LHCN-M2 (cell line): ENCODE results near the gene SCYGR4. TPM values are rescaled to one million over a fixed set of nuclear protein-coding genes. Genes with fewer than 3 reads are reported as not detected.
A peak's percentile ranks its signal among the peaks of the same experiment; 100 is the strongest.

Experiments
- DNase-seq: peaks from one replicate; pipeline ENCODE4 v3.0.0-alpha.2; 2012; ENCODE audit warnings: low read depth
- total RNA-seq: library from RNA; depleted of rRNA; stranded (reverse); fragments of >200 nt; gene quantifications from 2 replicates; pipeline ENCODE4 v1.2.3, GENCODE V29; 2014

The SCYGR4 gene
- total RNA-seq, 1 experiment from 2014 or later = not detected

DNA sequence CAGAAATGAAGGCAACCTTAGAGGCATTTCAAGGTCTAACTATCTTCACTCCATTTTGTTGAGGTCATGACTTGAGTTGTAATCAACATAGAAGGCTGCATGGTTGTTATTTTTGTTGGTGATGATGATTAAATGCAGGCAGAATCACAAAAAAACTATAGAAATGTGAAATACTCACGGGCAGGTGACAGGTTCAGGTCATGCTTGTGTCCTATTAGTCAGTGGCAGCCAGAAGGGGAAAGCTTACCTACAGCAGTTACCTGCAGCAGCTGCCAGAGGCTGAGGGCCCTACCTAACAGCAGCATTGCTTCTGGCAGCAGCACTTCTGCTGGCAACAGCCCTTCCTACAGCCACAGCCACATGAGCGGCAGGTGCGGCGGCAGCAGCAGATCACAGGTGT lies 3.1 kb upstream of the SCYGR4 start:
- no peak for DNase-seq

- DNase-seq = no peak
Measured at GRCh38 chr2:227614740-227615139, 2.6 kb upstream of the SCYGR4 start, which contains the start of gene SCYGR3. Gene SCYGR3 (minus strand): TSS chr2:227614840. CDS start chr2:227614840, 0 bp downstream.

DNA sequence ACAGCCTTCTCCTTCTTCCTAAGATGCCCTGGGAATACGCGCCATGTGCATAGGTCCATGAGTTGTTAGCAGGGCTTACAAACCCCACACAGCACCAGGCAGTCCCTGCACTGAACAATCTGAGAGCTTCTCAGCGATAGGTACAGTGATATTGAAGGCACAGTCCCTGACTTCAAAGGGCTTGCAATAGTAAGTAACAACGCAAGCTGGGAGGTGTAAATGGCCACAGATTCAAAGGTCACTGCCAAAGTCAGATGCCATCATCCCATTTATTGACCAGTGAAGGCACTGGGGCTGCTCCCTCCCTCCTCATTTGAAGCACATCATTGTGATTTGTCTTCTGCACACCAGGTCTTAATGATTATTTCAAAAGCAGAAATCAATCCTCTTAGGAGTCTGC lies 2.1 kb upstream of the SCYGR4 start:
- DNase-seq = no peak

DNA sequence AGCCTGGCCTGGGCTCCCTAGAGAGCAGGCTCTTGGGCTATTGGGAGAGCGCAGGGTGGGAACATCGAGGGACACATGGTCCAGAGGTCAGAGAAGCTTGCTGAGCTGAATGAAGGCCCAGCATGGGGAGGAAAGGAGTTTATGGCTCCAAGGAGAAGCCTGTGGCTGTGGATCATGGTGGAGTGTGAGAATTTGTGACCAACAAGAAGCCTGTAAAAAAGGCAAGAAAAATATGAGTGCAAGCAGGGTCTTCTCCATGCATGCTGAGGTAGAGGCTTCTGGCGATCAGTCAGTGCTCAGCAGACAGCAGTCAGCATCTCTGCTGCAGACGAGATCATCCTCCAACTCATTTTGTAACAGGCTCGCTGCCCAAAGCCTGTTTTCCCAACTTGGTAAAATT lies 1.4 kb upstream of the SCYGR4 start:
- DNase-seq = no peak

- DNase-seq = no peak
Measured at GRCh38 chr2:227616631-227617030, 667 bp upstream of the SCYGR4 start.

DNA sequence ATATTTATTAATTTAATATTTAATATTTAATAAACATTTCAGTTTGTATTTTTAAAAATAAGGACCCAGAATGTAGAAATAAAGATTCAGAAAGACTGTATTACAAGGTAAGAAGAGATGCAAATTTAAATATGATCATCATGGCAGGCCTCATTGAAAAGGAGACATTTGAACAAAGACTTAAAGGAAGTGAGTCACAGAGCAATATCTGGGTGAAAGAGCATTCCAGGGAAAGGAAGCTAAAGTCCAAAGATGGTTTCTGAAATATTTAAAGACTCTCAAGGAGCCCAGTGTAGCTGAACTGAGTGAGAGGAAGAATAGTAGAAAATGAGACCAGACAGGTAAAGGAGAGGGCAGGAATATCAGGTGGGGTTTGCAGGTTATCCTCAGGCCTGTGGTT lies 5.9 kb downstream of the SCYGR4 start:
- peak; percentile 41 for DNase-seq

- DNase-seq = no peak
Measured at GRCh38 chr2:227625420-227625819, 8.1 kb downstream of the SCYGR4 start.

DNA sequence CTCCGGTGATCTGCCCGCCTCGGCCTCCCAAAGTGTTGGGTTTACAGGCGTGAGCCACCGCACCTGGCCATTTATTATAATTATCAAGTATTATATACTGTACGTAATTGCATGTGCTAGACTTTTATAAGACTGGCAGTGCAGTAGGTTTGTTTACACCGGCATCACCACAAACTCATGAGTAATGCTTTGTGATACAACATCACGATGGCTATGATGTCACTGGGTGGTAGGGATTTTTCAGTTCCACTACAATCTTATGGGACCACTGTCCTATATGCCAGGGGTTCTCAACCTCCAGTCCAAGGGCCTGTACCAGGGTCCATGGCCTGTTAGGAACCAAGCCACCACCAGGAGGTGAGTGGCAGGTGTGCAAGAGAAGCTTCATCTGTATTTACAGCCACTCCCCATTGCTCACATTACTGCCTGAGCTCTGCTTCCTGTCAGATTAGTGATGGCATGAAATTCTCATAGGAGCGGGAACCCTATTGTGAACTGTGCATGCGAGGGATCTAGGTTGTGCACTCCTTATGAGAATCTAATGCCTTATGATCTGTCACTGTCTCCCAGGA lies 9.4 kb downstream of the SCYGR4 start:
- no peak for DNase-seq

GRCh38 chr2:227627769-227628168 lies 10.5 kb downstream of the SCYGR4 start:
- DNase-seq = no peak

GRCh38 chr2:227629435-227629834 lies 12.1 kb downstream of the SCYGR4 start:
- DNase-seq = no peak

- DNase-seq = no peak
Measured at GRCh38 chr2:227630322-227630721, 13.0 kb downstream of the SCYGR4 start.

- no peak for DNase-seq
Measured at GRCh38 chr2:227632827-227633226, 15.5 kb downstream of the SCYGR4 start.

GRCh38 chr2:227634201-227634600 lies 16.9 kb downstream of the SCYGR4 start:
- no peak for DNase-seq

DNA sequence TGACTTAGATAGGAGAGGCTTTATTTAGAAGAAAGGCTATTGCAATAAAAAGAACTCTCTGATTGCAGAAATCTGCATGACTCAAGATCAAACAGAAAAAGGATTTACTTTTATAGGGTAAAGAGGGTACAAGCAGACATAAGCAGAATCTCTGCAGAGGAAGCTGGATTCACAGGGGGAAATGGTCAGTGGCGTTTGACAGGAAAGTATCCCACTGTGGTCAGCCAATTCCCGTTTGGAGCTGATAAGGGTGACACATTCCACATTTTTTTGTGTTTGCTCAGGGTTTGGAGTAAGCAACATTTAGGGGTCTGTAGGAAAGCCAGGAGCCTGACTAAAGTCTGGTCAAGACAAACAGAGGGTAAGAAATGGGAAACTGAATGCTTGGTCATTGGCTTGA lies 25.4 kb downstream of the SCYGR4 start:
- DNase-seq = no peak

- DNase-seq = no peak
Measured at GRCh38 chr2:227643990-227644551, 26.8 kb downstream of the SCYGR4 start.

DNA sequence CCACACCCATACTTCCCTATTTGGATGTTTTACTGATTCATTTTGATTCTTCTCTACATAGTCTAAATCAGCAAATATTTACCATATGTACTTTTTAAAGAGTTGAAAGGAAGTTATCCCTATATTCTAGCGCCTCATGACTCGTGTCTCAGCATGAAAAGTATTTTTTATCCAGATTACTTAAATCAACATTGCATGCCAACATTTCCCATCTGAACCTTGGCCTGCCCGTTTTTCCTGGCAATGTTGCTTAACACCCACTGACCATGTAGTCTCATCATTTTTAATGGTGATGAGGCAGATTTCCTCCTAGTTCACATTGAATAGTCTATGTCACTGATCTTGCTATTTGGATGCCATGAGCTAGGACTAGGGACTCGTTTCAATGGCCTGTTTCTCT lies 36.1 kb downstream of the SCYGR4 start:
- DNase-seq = peak; percentile 46

- DNase-seq = no peak
Measured at GRCh38 chr2:227654426-227654825, 37.1 kb downstream of the SCYGR4 start.

DNA sequence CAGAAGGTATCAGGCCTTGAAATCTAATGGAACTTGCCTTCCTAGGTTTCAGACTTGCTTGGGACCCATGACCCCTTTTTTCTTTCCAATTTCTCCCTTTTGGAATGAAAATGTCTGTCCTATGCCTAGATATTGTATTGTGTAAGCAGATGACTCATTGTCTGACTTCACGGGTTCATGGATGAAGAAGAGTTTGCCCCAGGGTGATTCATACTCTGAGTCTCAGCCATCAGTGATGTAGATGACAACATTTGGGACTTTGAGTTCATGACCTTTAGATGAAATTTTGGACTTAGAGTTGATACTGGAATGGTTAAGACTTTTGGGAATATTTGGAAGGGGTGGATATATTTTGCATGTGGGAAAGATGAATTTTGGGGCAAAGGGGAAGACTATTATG lies 38.2 kb downstream of the SCYGR4 start:
- peak; percentile 88 for DNase-seq

- no peak for DNase-seq
Measured at GRCh38 chr2:227657199-227657845, 40.0 kb downstream of the SCYGR4 start.

DNA sequence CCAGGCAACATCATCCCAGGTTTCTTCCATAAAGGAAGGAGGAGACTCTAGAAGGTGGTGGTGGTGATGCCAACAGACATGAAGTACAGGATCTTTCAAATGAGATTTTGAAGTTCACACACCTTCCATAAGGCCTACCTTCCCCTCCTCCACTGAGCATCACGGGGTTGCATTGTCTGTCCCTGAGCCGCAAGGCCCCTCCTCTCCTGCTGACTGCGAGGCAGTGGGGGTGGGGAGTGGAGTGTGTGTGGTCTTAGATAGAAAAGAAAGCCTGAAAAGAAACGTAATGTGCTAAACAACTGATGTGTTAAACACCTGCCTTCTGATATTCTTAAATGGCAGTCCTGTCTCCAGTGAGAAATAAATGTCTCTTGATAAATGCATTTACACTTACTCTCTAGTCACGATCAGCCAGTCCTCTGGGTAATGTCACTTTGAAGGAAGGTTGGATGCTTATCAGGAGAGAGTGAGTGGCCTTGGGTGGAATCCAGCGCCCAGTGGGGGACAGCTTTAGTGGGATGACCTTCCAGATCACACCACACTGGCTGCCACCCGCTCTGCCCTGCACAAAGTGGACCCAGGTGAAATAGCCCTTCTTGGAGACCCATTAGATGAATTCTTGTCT lies 43.8 kb downstream of the SCYGR4 start:
- DNase-seq = no peak

DNA sequence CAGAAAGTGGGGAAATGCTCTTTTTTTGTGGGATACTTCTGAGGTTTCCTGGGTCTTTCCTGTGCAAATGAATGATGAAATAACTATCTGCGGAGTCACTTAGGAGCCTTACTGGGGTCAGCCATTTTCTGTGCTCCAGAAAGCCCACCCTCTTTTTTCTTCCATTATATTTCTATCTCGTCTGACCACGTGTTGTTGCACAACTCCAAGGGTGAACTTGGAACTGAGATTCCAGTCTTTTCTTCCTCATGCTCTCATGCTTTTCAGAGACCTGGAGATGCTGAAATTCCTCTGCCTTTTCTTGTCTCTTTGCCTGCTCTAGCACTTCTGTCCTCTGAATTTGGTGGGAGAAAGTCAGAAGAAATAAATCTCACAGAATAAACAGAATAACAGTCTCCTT lies 44.5 kb downstream of the SCYGR4 start:
- no peak for DNase-seq

- no peak for DNase-seq
Measured at GRCh38 chr2:227665189-227665940, 48.1 kb downstream of the SCYGR4 start.
